DOHH2 (cell line): ENCODE data around the gene ZNF213.

Experiments used
- CTCF ChIP-seq: fragments of 200-600 bp; sonication (generic); IDR thresholded peaks from one replicate; pipeline ENCODE4 v1.5.1; 2014; ENCODE audit warnings: antibody characterized with exemption, mild to moderate bottlenecking, low read depth, low read length; ENCODE audit not compliant: poor library complexity, severe bottlenecking
- EZH2phosphoT487 ChIP-seq: fragments of 200-600 bp; sonication (generic); IDR thresholded peaks from 2 replicates; pipeline ENCODE4 v1.6.1; 2017; ENCODE audit warnings: borderline replicate concordance, mild to moderate bottlenecking, antibody characterized with exemption, low read length, moderate library complexity, mixed read lengths

GRCh38 chr16:3142770-3143169 lies 7.9 kb downstream of the ZNF213 start:
- TF ChIP-seq CTCF (no peak), EZH2phosphoT487 (no peak)
